ENCODE measurements around the gene TRAF1. TPM values are rescaled to one million over a fixed set of nuclear protein-coding genes. Genes with fewer than 3 reads are reported as not detected.

TRAF1 gene
- total RNA-seq, 2 experiments from 2014 or later = 60.3 to 61.7 TPM

GRCh38 chr9:120892748-120893610 is 33.6 kb downstream of the TRAF1 start:
- peaks cover 8% of the 10 kb centered on the region for H3K36me3 Mint-ChIP-seq (ENCODE audit: low read depth)
- POLR2A ChIA-PET = interaction anchor here (1.1 to 36.2 kb wide), 8 partner anchors 9 to 240 kb away, joined by 4 to 1343 read pairs (median 57); partner anchors contain the start of genes FBXW2, PHF19 and TRAF1
- Histone ChIP-seq H3K36me3 (ENCODE audit: insufficient read depth, low read length) (no peaks in the 10 kb centered on the region), H3K4me3 (ENCODE audit: low read length) (no peak overlapping the region), H3K27ac (ENCODE audit: low read depth in 1 of 2, low read length in 2 of 2) (peak overlapping the region; percentile 86 to 88), H3K9me3 (ENCODE audit: control insufficient read depth in 1 of 2, insufficient read depth in 1 of 2, low read length in 2 of 2) (no peaks in the 10 kb centered on the region), H3K4me1 (ENCODE audit: insufficient read depth, low read length) (peaks cover 96% of the 10 kb centered on the region), H3K27me3 (ENCODE audit: control insufficient read depth in 1 of 2, insufficient read depth in 2 of 2, low read length in 2 of 2) (no peaks in the 10 kb centered on the region)
- CTCF ChIA-PET = interaction anchor here (1.0 to 4.1 kb wide), 5 partner anchors 8 to 28 kb away, joined by 3 to 23 read pairs (median 4); partner anchors contain the start of gene PHF19
- peak; percentile 55 for ATAC-seq (ENCODE audit: poor library complexity)
- peak overlapping the region; percentile 28 for H3K4me3 Mint-ChIP-seq
- H3K4me1 Mint-ChIP-seq (ENCODE audit: low read depth) = peaks cover 77% of the 10 kb centered on the region
- TF ChIP-seq, protein P1, sequence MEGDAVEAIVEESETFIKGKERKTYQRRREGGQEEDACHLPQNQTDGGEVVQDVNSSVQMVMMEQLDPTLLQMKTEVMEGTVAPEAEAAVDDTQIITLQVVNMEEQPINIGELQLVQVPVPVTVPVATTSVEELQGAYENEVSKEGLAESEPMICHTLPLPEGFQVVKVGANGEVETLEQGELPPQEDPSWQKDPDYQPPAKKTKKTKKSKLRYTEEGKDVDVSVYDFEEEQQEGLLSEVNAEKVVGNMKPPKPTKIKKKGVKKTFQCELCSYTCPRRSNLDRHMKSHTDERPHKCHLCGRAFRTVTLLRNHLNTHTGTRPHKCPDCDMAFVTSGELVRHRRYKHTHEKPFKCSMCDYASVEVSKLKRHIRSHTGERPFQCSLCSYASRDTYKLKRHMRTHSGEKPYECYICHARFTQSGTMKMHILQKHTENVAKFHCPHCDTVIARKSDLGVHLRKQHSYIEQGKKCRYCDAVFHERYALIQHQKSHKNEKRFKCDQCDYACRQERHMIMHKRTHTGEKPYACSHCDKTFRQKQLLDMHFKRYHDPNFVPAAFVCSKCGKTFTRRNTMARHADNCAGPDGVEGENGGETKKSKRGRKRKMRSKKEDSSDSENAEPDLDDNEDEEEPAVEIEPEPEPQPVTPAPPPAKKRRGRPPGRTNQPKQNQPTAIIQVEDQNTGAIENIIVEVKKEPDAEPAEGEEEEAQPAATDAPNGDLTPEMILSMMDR (IDR thresholded peaks at IDR 0.05) = no peak
- peak in 13 of 14 experiments; percentile 50 to 89 (median 59) for DNase-seq
- intact Hi-C loops (cut with DNase I, micrococcal nuclease) = loop anchor here (1.0 to 5.0 kb wide), 3 partner anchors 16 to 34 kb away; partner anchors contain the start of genes TRAF1 (in 2 of the 2) and PHF19 (in 1 of the 2)
- peak overlapping the region; percentile 98 for H3K27ac Mint-ChIP-seq
- H3K27me3 Mint-ChIP-seq = no peaks in the 10 kb centered on the region
- no peaks in the 10 kb centered on the region for H3K9me3 Mint-ChIP-seq

DNA sequence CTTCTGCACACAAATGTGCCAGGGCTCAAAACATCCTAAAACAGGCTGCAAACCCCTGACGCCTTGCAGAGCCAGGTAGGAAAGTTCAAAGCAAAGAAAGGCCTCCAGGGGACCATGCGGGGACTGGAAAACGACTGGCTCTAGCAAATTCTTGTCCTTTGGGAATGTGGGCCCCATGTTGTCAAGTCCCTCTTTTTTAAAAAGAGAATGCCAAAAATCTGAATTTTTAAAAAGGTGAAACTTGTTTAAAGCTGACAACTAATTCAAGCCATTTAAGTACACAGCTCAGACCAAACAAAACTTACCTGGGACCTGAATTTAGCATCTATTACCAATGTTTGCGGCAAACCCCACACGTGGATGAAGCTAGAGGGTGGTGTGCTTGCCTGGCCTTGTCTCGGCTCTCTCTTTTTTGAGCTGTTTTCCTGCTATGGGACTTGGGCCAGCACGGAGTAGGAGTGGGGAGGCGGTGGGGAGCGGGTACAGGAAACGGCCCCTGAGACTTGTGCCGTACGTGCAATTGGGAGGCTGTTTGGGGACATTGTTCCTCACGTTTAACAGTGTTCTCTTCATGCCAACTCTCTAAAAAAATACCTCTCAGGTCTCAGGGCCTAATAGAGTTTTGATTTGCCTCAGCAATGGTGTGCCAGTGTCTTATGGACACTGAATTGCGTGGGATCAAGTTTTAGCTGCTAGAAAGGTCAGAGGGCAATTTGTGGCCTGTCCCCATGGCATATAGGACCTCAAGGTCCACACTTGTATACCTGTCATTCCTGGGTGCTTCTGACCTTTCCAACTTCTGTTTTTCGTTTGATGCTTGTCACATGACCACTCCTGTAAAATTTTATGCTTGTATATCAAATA is 34.5 kb downstream of the TRAF1 start:
- ChIA-PET POLR2A (interaction anchor here (0.6 to 36.2 kb wide), 15 partner anchors 9 to 310 kb away, joined by 3 to 1343 read pairs (median 15); partner anchors contain the start of genes FBXW2, PHF19, PSMD5 and TRAF1), CTCF (interaction anchor here (0.6 to 4.1 kb wide), 10 partner anchors 9 to 90 kb away, joined by 3 to 23 read pairs (median 4); partner anchors contain the start of gene PHF19)
- DNase-seq (peak in 5 of 14 experiments; percentile 28 to 67 (median 57)), ATAC-seq (ENCODE audit: poor library complexity) (peak; percentile 37)
- peak overlapping the region; percentile 69 for H3K4me3 Mint-ChIP-seq
- H3K27me3 Mint-ChIP-seq = no peaks in the 10 kb centered on the region
- H3K4me1 Mint-ChIP-seq (ENCODE audit: low read depth) = peaks cover 76% of the 10 kb centered on the region
- Histone ChIP-seq H3K27me3 (ENCODE audit: control insufficient read depth in 1 of 2, insufficient read depth in 2 of 2, low read length in 2 of 2) (no peaks in the 10 kb centered on the region), H3K9me3 (ENCODE audit: control insufficient read depth in 1 of 2, insufficient read depth in 1 of 2, low read length in 2 of 2) (no peaks in the 10 kb centered on the region), H3K36me3 (ENCODE audit: insufficient read depth, low read length) (no peaks in the 10 kb centered on the region), H3K4me3 (ENCODE audit: low read length) (no peak overlapping the region), H3K4me1 (ENCODE audit: insufficient read depth, low read length) (peaks cover 91% of the 10 kb centered on the region), H3K27ac (ENCODE audit: low read depth in 1 of 2, low read length in 2 of 2) (peak overlapping the region; percentile 86 to 88)
- intact Hi-C loops (cut with DNase I, micrococcal nuclease) = loop anchor here (1.0 to 5.0 kb wide), 4 partner anchors 15 to 45 kb away; partner anchors contain the start of genes TRAF1 (in 2 of the 2) and PHF19 (in 1 of the 2)
- peaks cover 5% of the 10 kb centered on the region for H3K36me3 Mint-ChIP-seq (ENCODE audit: low read depth)
- TF ChIP-seq, protein P1 (IDR thresholded peaks at IDR 0.05) = no peak
- H3K27ac Mint-ChIP-seq = peak overlapping the region; percentile 98
- no peaks in the 10 kb centered on the region for H3K9me3 Mint-ChIP-seq

Data from CD4-positive, alpha-beta T cell (primary cell).